Psoas muscle (tissue), 8 donors: ENCODE results near the gene CYTH4. TPM values are rescaled to one million over a fixed set of nuclear protein-coding genes. Genes with fewer than 3 reads are reported as not detected.

Source experiments
- ATAC-seq, 4 donors: fragments of 200-7000 bp; cut with Tn5 transposase; one replicate each; pipeline ENCODE4 v1.9.1; 2020; ENCODE audit warnings: moderate library complexity in 3 of 4, mild to moderate bottlenecking in 2 of 4
- DNase-seq, 2 donors: peaks; one replicate each; pipeline ENCODE4 v3.0.0-alpha.2; 2020
- H3K27ac ChIP-seq: fragments of 200-600 bp; one replicate; pipeline ENCODE4 v1.8.0; 2022
- H3K27me3 ChIP-seq, 3 donors: fragments of 200-600 bp in 1 of 3; one replicate each; pipeline versions ENCODE4 v1.6.1 to v1.8.0; 2013 to 2022; ENCODE audit warnings: low read length in 2 of 3, mild to moderate bottlenecking in 2 of 3, moderate library complexity in 1 of 3; ENCODE audit not compliant: insufficient read depth in 3 of 3
- H3K36me3 ChIP-seq, 2 donors: fragments of 200-600 bp in 1 of 2; one replicate each; pipeline versions ENCODE4 v1.6.1 to v1.8.0; 2013 to 2022; ENCODE audit warnings: low read depth in 1 of 2, mild to moderate bottlenecking in 1 of 2, moderate library complexity in 1 of 2; ENCODE audit not compliant: insufficient read depth in 1 of 2
- H3K4me1 ChIP-seq: fragments of 200-600 bp; one replicate; pipeline ENCODE4 v1.8.0; 2022
- H3K4me3 ChIP-seq: fragments of 200-600 bp; one replicate; pipeline ENCODE4 v1.8.0; 2022; ENCODE audit warnings: mild to moderate bottlenecking
- H3K9me3 ChIP-seq: fragments of 200-600 bp; one replicate; pipeline ENCODE4 v1.8.0; 2022
- WGBS, 3 donors: extraction: QIAGEN DNeasy Blood & Tissue Kit; methylation state at CpG; one replicate each; pipeline versions ENCODE4 v1.1.6 to v1.1.7; 2013; 5-methylcytosine and 5-hydroxymethylcytosine counted together
- intact Hi-C, 2 donors: fragments of 100-400 bp; cut with DNase I; formaldehyde crosslinking; loops; one replicate each; pipeline versions ENCODE4 v1.11.0 to v1.14.2; 2022
- polyA plus RNA-seq, 3 donors: library from polyadenylated mRNA; stranded (reverse); fragments of 200-250 nt; gene quantifications; one replicate each; pipeline ENCODE4 v1.2.3, GENCODE V29; 2013
- total RNA-seq, 4 donors: library from RNA; stranded (reverse); fragmentation: NEBNext Ultra II Directional in 2 of 4; extraction: Animal tissue kit (Norgen Biotek cat#: 25700) in 2 of 4; gene quantifications; one replicate each; pipeline versions ENCODE4 v1.2.1 to v1.2.4, GENCODE V29; 2021 to 2023
- TF ChIP-seq, protein P1 (sequence below): fragments of 200-600 bp; IDR thresholded peaks from one replicate; pipeline ENCODE4 v1.8.0; 2022; ENCODE audit warnings: antibody characterized with exemption
- donor health status: healthy with polysubstance abuse.
- donor health status: DM: no; HTN: no; CAD: no; lungs with moderate emphysema.
- donor health status: Bipolar disorder and iron deficiency.
- donor health status: healthy.
- donor health status: DM: yes; HTN: yes; CAD: no.
- donor health status: DM: no; HTN: no; CAD: no.
- donor health status: DM: no; HTN: no; CAD: no.
- donor health status: DM: yes; HTN: yes; CAD: no.

CYTH4 gene
- total and polyA plus RNA-seq, 7 donors: 0.63 to 8.5 (median 3.0) TPM

- intact Hi-C loops: no loop called here
- H3K27me3 ChIP-seq: peaks cover 0 to 52% (median 32%) of the 10 kb centered on the region in 3 donors
- WGBS, 3 donors: 74 to 77% (median 75%) methylated on average over 16 of the region's 16 CpGs
- ATAC-seq (no peak), DNase-seq (no peak)
- no peaks in the 10 kb centered on the region for H3K36me3 ChIP-seq
- TF ChIP-seq, protein P1, sequence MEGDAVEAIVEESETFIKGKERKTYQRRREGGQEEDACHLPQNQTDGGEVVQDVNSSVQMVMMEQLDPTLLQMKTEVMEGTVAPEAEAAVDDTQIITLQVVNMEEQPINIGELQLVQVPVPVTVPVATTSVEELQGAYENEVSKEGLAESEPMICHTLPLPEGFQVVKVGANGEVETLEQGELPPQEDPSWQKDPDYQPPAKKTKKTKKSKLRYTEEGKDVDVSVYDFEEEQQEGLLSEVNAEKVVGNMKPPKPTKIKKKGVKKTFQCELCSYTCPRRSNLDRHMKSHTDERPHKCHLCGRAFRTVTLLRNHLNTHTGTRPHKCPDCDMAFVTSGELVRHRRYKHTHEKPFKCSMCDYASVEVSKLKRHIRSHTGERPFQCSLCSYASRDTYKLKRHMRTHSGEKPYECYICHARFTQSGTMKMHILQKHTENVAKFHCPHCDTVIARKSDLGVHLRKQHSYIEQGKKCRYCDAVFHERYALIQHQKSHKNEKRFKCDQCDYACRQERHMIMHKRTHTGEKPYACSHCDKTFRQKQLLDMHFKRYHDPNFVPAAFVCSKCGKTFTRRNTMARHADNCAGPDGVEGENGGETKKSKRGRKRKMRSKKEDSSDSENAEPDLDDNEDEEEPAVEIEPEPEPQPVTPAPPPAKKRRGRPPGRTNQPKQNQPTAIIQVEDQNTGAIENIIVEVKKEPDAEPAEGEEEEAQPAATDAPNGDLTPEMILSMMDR: no peak
- H3K4me3 ChIP-seq: no peak overlapping the region
- H3K27ac ChIP-seq: no peak overlapping the region
- no peaks in the 10 kb centered on the region for H3K9me3 ChIP-seq
- H3K4me1 ChIP-seq: no peaks in the 10 kb centered on the region
Observed at GRCh38 chr22:37320726-37321677, 38.7 kb downstream of the CYTH4 start.

DNA sequence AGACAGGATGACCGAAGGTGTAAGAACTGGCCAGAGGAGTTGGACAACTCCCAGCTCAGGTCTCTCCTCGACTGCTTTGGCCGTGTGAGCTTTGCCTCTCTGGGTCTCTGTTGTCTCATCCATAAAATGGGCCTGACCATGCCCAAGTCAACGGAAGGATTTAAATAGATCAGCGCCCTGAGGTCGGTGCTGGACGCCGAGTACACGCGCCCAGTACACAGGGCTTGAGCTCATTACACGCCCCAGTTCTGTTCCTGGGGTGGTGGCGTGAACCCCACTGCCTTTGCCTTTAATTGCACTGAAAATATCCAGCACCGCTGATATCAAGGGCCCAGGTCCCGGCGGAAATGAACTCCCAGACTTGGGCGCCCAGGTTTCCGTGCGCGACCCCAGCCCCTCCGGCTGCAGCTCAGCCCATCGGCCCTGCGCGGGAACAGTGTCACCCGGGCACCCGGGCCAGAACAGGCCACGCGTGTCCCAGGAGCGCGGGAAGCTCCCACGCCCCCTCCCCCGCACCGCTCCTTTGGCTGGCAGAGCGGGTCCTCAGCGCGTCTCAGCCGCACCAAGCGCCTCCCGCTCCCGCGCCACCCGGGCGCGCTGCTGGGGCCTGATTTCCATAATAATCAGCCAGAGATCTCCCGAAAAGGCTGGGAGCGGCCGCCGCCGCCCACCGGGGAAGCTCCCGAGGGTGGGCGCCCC lies 42.2 kb downstream of the CYTH4 start:
- H3K27me3 ChIP-seq: peaks cover 0 to 70% (median 23%) of the 10 kb centered on the region in 3 donors
- no peak overlapping the region for H3K27ac ChIP-seq
- TF ChIP-seq, protein P1: no peak
- no peaks in the 10 kb centered on the region for H3K9me3 ChIP-seq
- intact Hi-C loops: no loop called here
- ATAC-seq: no peak
- no peak for DNase-seq
- WGBS, 3 donors: 6 to 8% (median 7%) methylated on average over 41 to 51 of the region's 51 CpGs
- H3K4me3 ChIP-seq: no peak overlapping the region
- no peaks in the 10 kb centered on the region for H3K4me1 ChIP-seq
- no peaks in the 10 kb centered on the region for H3K36me3 ChIP-seq

DNA sequence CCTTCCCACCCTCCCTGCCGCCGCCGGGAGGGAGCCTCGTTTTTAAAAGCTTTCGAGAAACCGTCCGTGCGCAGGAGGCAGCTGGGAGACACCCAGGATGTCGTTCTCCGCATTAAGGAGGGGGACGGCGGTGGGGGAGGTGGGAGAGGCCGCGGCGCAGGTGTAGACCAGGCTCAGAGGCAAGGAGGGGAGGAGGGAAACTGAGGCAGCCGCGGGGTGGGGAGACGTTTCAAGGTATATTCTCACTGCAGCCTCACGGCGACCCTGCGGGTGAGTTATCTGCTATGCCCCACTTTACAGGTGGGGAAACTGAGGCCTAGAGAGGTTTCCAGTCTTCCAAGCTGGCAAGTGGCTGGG lies 42.7 kb downstream of the CYTH4 start:
- intact Hi-C loops: no loop called here
- ATAC-seq: no peak
- TF ChIP-seq, protein P1: no peak
- DNase-seq: no peak
- 3 to 7% (median 4%) methylated on average over 21 of the region's 21 CpGs for WGBS, 3 donors
- Histone ChIP-seq H3K4me3 (no peak overlapping the region), H3K4me1 (no peaks in the 10 kb centered on the region), H3K36me3 (no peaks in the 10 kb centered on the region), H3K27me3 (peaks cover 0 to 71% (median 22%) of the 10 kb centered on the region in 3 donors), H3K27ac (no peak overlapping the region), H3K9me3 (no peaks in the 10 kb centered on the region)

DNA sequence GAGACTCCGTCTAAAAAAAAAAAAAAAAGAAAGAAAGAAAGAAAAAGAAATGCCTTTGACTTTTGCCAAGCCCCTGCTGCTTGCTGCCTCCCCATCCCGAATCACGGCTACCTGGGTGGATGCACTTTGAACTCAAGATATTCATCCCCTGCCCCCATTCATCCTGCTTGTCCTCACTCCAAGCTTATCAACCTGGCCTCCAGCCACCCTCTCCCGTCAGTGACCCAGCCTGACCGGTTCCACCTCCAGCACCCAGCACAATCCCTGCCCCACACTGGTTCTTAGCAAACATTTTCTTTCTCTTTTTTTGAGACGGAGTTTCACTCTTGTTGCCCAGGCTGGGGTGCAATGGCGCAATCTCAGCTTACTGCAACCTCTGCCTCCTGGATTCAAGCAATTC lies 44.4 kb downstream of the CYTH4 start:
- H3K27me3 ChIP-seq: peaks cover 0 to 85% (median 27%) of the 10 kb centered on the region in 3 donors
- intact Hi-C loops: no loop called here
- H3K4me3 ChIP-seq: no peak overlapping the region
- ATAC-seq: no peak
- no peak for DNase-seq
- 39 to 53% (median 41%) methylated on average over 6 to 7 of the region's 7 CpGs for WGBS, 3 donors
- TF ChIP-seq, protein P1: no peak
- H3K9me3 ChIP-seq: no peaks in the 10 kb centered on the region
- no peaks in the 10 kb centered on the region for H3K36me3 ChIP-seq
- no peak overlapping the region for H3K27ac ChIP-seq
- no peaks in the 10 kb centered on the region for H3K4me1 ChIP-seq
